ENCODE measurements around the gene RNPS1. TPM values are rescaled to one million over a fixed set of nuclear protein-coding genes. Genes with fewer than 3 reads are reported as not detected.

RNPS1 gene
- total and polyA plus RNA-seq, 2 donors (not counting 1 experiment from before 2014, with no cell fraction given): 38.1 to 115 TPM

DNA sequence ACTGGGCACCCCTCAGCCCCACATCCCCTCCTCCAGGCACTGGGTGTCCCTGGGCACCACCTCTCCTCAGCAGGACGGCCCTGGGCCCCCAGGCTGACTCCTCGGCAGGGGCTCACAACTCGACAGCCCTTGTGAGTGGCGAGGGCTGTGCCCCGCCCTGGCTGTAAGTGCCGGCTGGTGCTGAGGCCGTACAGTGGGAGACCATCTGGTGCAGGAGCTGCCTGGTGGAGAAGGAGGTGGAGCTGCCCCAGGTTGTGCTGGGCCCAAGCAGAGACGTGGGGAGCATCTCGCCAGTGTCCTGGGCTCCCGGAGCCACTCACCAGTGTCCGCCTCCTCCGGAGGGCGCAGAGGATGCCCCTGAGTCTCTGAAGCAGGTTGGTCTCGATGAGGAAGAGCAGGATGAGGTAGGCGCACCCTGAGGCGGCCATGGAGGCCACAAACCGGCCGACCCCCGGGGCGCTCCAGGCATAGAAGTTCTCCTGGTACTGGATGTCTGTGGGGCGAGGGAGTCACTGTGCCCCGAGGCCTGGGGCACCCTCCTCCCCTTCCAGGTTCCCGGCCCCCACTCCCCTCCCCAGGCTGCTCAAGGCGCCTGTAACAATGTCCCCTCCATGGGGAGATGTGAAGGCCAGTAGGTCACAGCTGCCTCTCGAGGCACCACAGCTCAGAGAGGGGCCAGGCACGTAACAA lies 15.1 kb upstream of the RNPS1 start:
- no peaks in the 10 kb centered on the region for H3K27me3 ChIP-seq (ENCODE audit: control insufficient read depth, insufficient read depth, low read length)
- H3K9me3 ChIP-seq (ENCODE audit: control insufficient read depth, insufficient read depth, low read depth, low read length): no peaks in the 10 kb centered on the region
- no peaks in the 10 kb centered on the region for H3K36me3 ChIP-seq (ENCODE audit: control insufficient read depth, insufficient read depth, low read length)
- DNase-seq (ENCODE audit: low read depth in 2 of 2): no peak
- H3K27ac ChIP-seq (ENCODE audit: insufficient read depth, low read length): no peak overlapping the region
- no peaks in the 10 kb centered on the region for H3K79me2 ChIP-seq (ENCODE audit: control insufficient read depth, insufficient read depth, low read length)
- no peak overlapping the region for H2AFZ ChIP-seq (ENCODE audit: low read length)
- no peak overlapping the region for H3K4me3 ChIP-seq (replicated peaks in 1 of 4; ENCODE audit: control extremely low read depth in 1 of 4, insufficient read depth in 1 of 4, low read depth in 3 of 4, low read length in 4 of 4)
- H3K9ac ChIP-seq (ENCODE audit: insufficient read depth, low read length): no peak overlapping the region
- no peaks in the 10 kb centered on the region for H3K4me1 ChIP-seq (ENCODE audit: control insufficient read depth, extremely low read depth, insufficient read depth, low read length)
- TF ChIP-seq, protein P1, sequence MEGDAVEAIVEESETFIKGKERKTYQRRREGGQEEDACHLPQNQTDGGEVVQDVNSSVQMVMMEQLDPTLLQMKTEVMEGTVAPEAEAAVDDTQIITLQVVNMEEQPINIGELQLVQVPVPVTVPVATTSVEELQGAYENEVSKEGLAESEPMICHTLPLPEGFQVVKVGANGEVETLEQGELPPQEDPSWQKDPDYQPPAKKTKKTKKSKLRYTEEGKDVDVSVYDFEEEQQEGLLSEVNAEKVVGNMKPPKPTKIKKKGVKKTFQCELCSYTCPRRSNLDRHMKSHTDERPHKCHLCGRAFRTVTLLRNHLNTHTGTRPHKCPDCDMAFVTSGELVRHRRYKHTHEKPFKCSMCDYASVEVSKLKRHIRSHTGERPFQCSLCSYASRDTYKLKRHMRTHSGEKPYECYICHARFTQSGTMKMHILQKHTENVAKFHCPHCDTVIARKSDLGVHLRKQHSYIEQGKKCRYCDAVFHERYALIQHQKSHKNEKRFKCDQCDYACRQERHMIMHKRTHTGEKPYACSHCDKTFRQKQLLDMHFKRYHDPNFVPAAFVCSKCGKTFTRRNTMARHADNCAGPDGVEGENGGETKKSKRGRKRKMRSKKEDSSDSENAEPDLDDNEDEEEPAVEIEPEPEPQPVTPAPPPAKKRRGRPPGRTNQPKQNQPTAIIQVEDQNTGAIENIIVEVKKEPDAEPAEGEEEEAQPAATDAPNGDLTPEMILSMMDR (conservative IDR thresholded peaks at IDR 0.05 in 1 of 2, IDR thresholded peaks at IDR 0.05 in 1 of 2; ENCODE audit: low read depth in 1 of 2, low read length in 2 of 2): no peak
- TF ChIP-seq EZH2 (IDR thresholded peaks at IDR 0.05; ENCODE audit: low read length, missing control alignments): no peak
- H3K4me2 ChIP-seq (ENCODE audit: extremely low read depth, insufficient read depth, low read length): no peak overlapping the region
- H4K20me1 ChIP-seq (ENCODE audit: control insufficient read depth, extremely low read depth, insufficient read depth, low read length): no peaks in the 10 kb centered on the region

DNA sequence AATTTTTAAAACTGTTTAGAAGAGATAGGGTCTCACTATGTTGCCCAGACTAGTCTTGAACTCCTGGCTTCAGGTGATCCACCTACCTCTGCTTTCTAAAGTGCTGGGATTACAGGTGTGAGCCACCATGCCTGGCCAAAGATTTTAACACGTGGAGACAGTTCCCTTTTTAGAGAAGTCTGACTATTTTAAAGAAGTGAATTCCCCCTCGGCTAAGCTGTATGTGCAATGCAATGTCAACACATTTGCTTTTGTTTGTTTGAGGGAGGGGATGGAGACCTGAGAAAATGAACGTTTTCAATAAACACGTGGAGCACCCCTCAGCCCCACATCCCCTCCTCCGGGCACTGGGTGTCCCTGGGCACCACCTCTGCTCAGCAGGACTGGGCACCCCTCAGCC lies 14.3 kb upstream of the RNPS1 start:
- H3K4me1 ChIP-seq (ENCODE audit: control insufficient read depth, extremely low read depth, insufficient read depth, low read length): no peaks in the 10 kb centered on the region
- H2AFZ ChIP-seq (ENCODE audit: low read length): no peak overlapping the region
- no peak for DNase-seq (ENCODE audit: low read depth in 2 of 2)
- H3K4me3 ChIP-seq (replicated peaks in 1 of 4; ENCODE audit: control extremely low read depth in 1 of 4, insufficient read depth in 1 of 4, low read depth in 3 of 4, low read length in 4 of 4): no peak overlapping the region
- H3K27ac ChIP-seq (ENCODE audit: insufficient read depth, low read length): no peak overlapping the region
- H4K20me1 ChIP-seq (ENCODE audit: control insufficient read depth, extremely low read depth, insufficient read depth, low read length): no peaks in the 10 kb centered on the region
- no peaks in the 10 kb centered on the region for H3K27me3 ChIP-seq (ENCODE audit: control insufficient read depth, insufficient read depth, low read length)
- no peaks in the 10 kb centered on the region for H3K36me3 ChIP-seq (ENCODE audit: control insufficient read depth, insufficient read depth, low read length)
- no peaks in the 10 kb centered on the region for H3K79me2 ChIP-seq (ENCODE audit: control insufficient read depth, insufficient read depth, low read length)
- no peaks in the 10 kb centered on the region for H3K9me3 ChIP-seq (ENCODE audit: control insufficient read depth, insufficient read depth, low read depth, low read length)
- H3K9ac ChIP-seq (ENCODE audit: insufficient read depth, low read length): no peak overlapping the region
- no peak overlapping the region for H3K4me2 ChIP-seq (ENCODE audit: extremely low read depth, insufficient read depth, low read length)
- TF ChIP-seq, protein P1 (conservative IDR thresholded peaks at IDR 0.05 in 1 of 2, IDR thresholded peaks at IDR 0.05 in 1 of 2; ENCODE audit: low read depth in 1 of 2, low read length in 2 of 2): no peak
- no peak for TF ChIP-seq EZH2 (IDR thresholded peaks at IDR 0.05; ENCODE audit: low read length, missing control alignments)

DNA sequence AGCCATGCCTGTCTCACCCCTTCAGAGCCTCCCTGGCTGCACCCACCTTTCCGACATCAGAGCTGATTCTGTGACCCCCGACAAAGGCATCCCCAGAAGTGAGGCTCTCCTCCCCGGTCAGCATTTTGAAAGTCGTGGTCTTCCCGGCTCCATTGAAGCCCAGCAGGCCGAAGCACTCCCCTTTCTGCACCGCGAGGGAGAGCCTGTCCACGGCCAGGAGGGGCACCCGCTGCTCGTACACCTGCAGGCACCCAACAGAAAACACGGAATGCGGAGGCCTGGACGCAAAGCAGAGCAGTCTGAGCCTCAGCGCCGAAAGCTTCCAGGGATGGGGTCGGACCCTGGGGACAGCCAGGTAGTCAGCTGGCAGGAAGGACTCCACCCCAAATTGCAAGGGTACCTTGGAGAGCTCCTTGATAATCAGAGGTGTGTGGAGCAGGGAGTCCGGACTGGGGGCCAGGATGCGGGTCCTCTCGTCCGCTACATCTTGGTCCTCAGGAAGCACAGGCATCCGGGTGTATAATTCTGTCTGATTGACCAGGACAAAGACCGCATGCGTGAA lies 13.1 kb upstream of the RNPS1 start:
- H3K9me3 ChIP-seq (ENCODE audit: control insufficient read depth, insufficient read depth, low read depth, low read length): no peaks in the 10 kb centered on the region
- H3K4me2 ChIP-seq (ENCODE audit: extremely low read depth, insufficient read depth, low read length): no peak overlapping the region
- no peaks in the 10 kb centered on the region for H3K79me2 ChIP-seq (ENCODE audit: control insufficient read depth, insufficient read depth, low read length)
- no peaks in the 10 kb centered on the region for H3K27me3 ChIP-seq (ENCODE audit: control insufficient read depth, insufficient read depth, low read length)
- no peak overlapping the region for H2AFZ ChIP-seq (ENCODE audit: low read length)
- H3K36me3 ChIP-seq (ENCODE audit: control insufficient read depth, insufficient read depth, low read length): no peaks in the 10 kb centered on the region
- TF ChIP-seq, protein P1 (conservative IDR thresholded peaks at IDR 0.05 in 1 of 2, IDR thresholded peaks at IDR 0.05 in 1 of 2; ENCODE audit: low read depth in 1 of 2, low read length in 2 of 2): no peak
- TF ChIP-seq EZH2 (IDR thresholded peaks at IDR 0.05; ENCODE audit: low read length, missing control alignments): no peak
- H3K4me3 ChIP-seq (replicated peaks in 1 of 4; ENCODE audit: control extremely low read depth in 1 of 4, insufficient read depth in 1 of 4, low read depth in 3 of 4, low read length in 4 of 4): no peak overlapping the region
- no peak for DNase-seq (ENCODE audit: low read depth in 2 of 2)
- H4K20me1 ChIP-seq (ENCODE audit: control insufficient read depth, extremely low read depth, insufficient read depth, low read length): no peaks in the 10 kb centered on the region
- H3K9ac ChIP-seq (ENCODE audit: insufficient read depth, low read length): no peak overlapping the region
- no peak overlapping the region for H3K27ac ChIP-seq (ENCODE audit: insufficient read depth, low read length)
- no peaks in the 10 kb centered on the region for H3K4me1 ChIP-seq (ENCODE audit: control insufficient read depth, extremely low read depth, insufficient read depth, low read length)

Data from fibroblast of lung (primary cell).